Measurements from ENCODE around the gene PSEN1. TPM values are rescaled to one million over a fixed set of nuclear protein-coding genes. Genes with fewer than 3 reads are reported as not detected.

Gene PSEN1
- total and polyA plus RNA-seq, 2 of the 8 experiments (the other 6 are each of a cell fraction or from before 2014, with no cell fraction given) = 10.1 to 38.7 TPM

DNA sequence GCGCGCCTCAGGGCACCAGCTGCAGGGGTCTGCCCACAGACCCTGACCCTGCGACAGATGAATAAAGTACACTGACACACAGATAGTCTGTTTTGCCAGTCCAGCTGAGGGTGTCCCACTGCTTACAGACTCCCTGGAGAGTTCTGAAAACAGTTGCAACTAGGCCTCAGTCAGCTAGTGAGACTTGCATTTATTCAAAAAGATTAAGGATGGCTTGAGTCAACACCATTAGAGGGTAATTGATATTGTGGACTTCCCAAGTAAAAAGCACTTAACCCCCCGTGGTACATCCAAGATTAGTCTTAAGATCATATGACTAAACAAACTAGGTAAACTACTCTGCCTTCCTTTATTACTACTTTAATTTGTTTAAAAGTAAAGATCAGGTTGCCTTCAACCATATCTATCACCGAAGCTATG, 11.1 kb upstream of the PSEN1 start:
- no peaks in the 10 kb centered on the region; the same call in none of the 2 replicates for H3K79me1 ChIP-seq (ENCODE audit: low read depth, low read length)
- no peaks in the 10 kb centered on the region for H3K9me3 ChIP-seq (ENCODE audit: insufficient read depth in 2 of 2, low read depth in 1 of 2, low read length in 1 of 2)
- H2BK12ac ChIP-seq (ENCODE audit: low read depth, low read length) = no peak overlapping the region; the same call in 1 of the 2 replicates
- H2BK20ac ChIP-seq (ENCODE audit: low read length) = no peak overlapping the region
- H3K23ac ChIP-seq (ENCODE audit: insufficient read length) = no peak overlapping the region
- ChIA-PET CTCF (ENCODE audit: partially characterized antibody) (interaction anchor here (1.2 to 1.9 kb wide), 2 partner anchors 11 to 170 kb away, joined by 4 to 9 read pairs; partner anchors contain the start of gene PSEN1), POLR2A (ENCODE audit: partially characterized antibody) (interaction anchor here (0.7 to 8.7 kb wide), 17 partner anchors 9 to 111 kb away, joined by 3 to 57 read pairs (median 3); partner anchors contain the start of genes PSEN1 and RBM25)
- H3K23me2 ChIP-seq (ENCODE audit: low read depth, low read length) = no peaks in the 10 kb centered on the region
- no peaks in the 10 kb centered on the region for H3K79me2 ChIP-seq (ENCODE audit: control insufficient read depth in 1 of 2, insufficient read depth in 2 of 2, low read length in 2 of 2)
- H3K9ac ChIP-seq (replicated peaks in 1 of 4; ENCODE audit: extremely low read depth in 1 of 4, low read depth in 3 of 4, low read length in 3 of 4) = no peak overlapping the region
- peaks cover 4 to 10% of the 10 kb centered on the region in 2 experiments for H4K20me1 ChIP-seq (replicated peaks in 1 of 2; ENCODE audit: control insufficient read depth in 1 of 2, insufficient read depth in 2 of 2, low read length in 2 of 2)
- H4K8ac ChIP-seq (ENCODE audit: extremely low read depth, insufficient read depth, low read length) = no peak overlapping the region
- no peak overlapping the region for H3K27ac ChIP-seq (ENCODE audit: low read depth, low read length)
- no peak overlapping the region for H4K91ac ChIP-seq (replicated peaks; ENCODE audit: insufficient read length, low read length)
- no peak overlapping the region for H4K5ac ChIP-seq (ENCODE audit: insufficient read length, low read depth, low read length)
- H3K4me2 ChIP-seq (ENCODE audit: insufficient read depth in 1 of 2, low read depth in 2 of 2, low read length in 2 of 2) = peak overlapping the region; percentile 25 to 32; a peak in 3 of 4 replicates
- FAIRE-seq = peak; percentile 19
- no peak for DNase-seq (ENCODE audit: low read depth in 1 of 2, low spot score in 2 of 2)
- H3K36me3 ChIP-seq (ENCODE audit: control insufficient read depth in 2 of 4, insufficient read depth in 4 of 4, low read length in 3 of 4) = peaks cover 0 to 26% (median 10%) of the 10 kb centered on the region in 4 experiments; a peak in 4 of 8 replicates
- no peak overlapping the region for H3K4ac ChIP-seq (replicated peaks; ENCODE audit: insufficient read length, low read depth, low read length)
- H3K14ac ChIP-seq (ENCODE audit: insufficient read length) = no peak overlapping the region
- H2BK120ac ChIP-seq (replicated peaks; ENCODE audit: low read depth, low read length) = no peak overlapping the region
- 57% methylated on average over 5 of the region's 5 CpGs; no CpG with 5 or more reads in 1 of the 2 experiments for WGBS, 2 experiments (ENCODE audit: extremely low coverage in 1 of 2, insufficient coverage in 1 of 2, insufficient read length in 1 of 2, insufficient replicate concordance in 2 of 2, low coverage in 1 of 2, low lambda C conversion rate in 2 of 2, missing lambda C conversion rate in 1 of 2)
- H2BK5ac ChIP-seq (ENCODE audit: low read depth, low read length) = no peak overlapping the region
- H2BK15ac ChIP-seq (ENCODE audit: low read length) = no peak overlapping the region
- H2AK5ac ChIP-seq (ENCODE audit: low read depth, low read length) = no peak overlapping the region
- no peak overlapping the region for H3K18ac ChIP-seq (ENCODE audit: extremely low read depth, low read length)
- H3K56ac ChIP-seq (replicated peaks; ENCODE audit: insufficient read length, low read depth, low read length) = no peak overlapping the region
- peak; percentile 59; the same call in 1 of the 2 replicates for TF ChIP-seq POLR2AphosphoS5 (IDR thresholded peaks at IDR 0.05; ENCODE audit: low read depth, low read length)
- no peak for TF ChIP-seq BACH1 (IDR thresholded peaks at IDR 0.05; ENCODE audit: low read length)
- no peak for TF ChIP-seq TAF1 (IDR thresholded peaks at IDR 0.05; ENCODE audit: low read depth, low read length)
- no peak for TF ChIP-seq CREB1 (IDR thresholded peaks at IDR 0.05)
- no peak for TF ChIP-seq GABPA (IDR thresholded peaks at IDR 0.05; ENCODE audit: borderline replicate concordance, insufficient read depth, low read length)
- no peak for TF ChIP-seq EZH2 (IDR thresholded peaks at IDR 0.05; ENCODE audit: low read depth, low read length, severe bottlenecking)
- TF ChIP-seq POLR2A (IDR thresholded peaks at IDR 0.05; ENCODE audit: control extremely low read depth in 1 of 2, low read depth in 2 of 2, low read length in 2 of 2) = peak in 1 of 2 experiments; percentile 7; a peak in 1 of 3 replicates
- no peak for TF ChIP-seq EGR1 (IDR thresholded peaks at IDR 0.05; ENCODE audit: borderline replicate concordance, low read depth, low read length)
- TF ChIP-seq BRCA1 (IDR thresholded peaks at IDR 0.05; ENCODE audit: low read depth, low read length) = no peak
- no peak for TF ChIP-seq RFX5 (IDR thresholded peaks at IDR 0.05; ENCODE audit: borderline replicate concordance, low read depth, low read length)
- TF ChIP-seq, protein P1, sequence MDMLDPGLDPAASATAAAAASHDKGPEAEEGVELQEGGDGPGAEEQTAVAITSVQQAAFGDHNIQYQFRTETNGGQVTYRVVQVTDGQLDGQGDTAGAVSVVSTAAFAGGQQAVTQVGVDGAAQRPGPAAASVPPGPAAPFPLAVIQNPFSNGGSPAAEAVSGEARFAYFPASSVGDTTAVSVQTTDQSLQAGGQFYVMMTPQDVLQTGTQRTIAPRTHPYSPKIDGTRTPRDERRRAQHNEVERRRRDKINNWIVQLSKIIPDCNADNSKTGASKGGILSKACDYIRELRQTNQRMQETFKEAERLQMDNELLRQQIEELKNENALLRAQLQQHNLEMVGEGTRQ (IDR thresholded peaks at IDR 0.05; ENCODE audit: low read length) = no peak
- no peak for TF ChIP-seq NRF1 (IDR thresholded peaks at IDR 0.05; ENCODE audit: low read depth, low read length)
- TF ChIP-seq CTBP2 (IDR thresholded peaks at IDR 0.05; ENCODE audit: borderline replicate concordance, insufficient read depth, insufficient read length, low read length) = no peak
- H3K4me1 ChIP-seq (replicated peaks in 1 of 4; ENCODE audit: control insufficient read depth in 3 of 4, insufficient read depth in 4 of 4, low read length in 3 of 4) = peaks cover 3 to 18% (median 10%) of the 10 kb centered on the region in 4 experiments
- H3K4me3 ChIP-seq (ENCODE audit: extremely low read depth in 1 of 4, insufficient read depth in 2 of 4, low read depth in 3 of 4, low read length in 4 of 4) = peak overlapping the region in 1 of 4 experiments; percentile 6; a peak in 1 of 8 replicates
- H3K27me3 ChIP-seq (replicated peaks in 1 of 4; ENCODE audit: control insufficient read depth in 3 of 4, extremely low read depth in 1 of 4, insufficient read depth in 3 of 4, low read length in 3 of 4) = no peaks in the 10 kb centered on the region
- no peak overlapping the region for H2AFZ ChIP-seq (ENCODE audit: low read length)

Measured in H1 (cell line).